ENCODE results near the gene RAB23. TPM values are rescaled to one million over a fixed set of nuclear protein-coding genes. Genes with fewer than 3 reads are reported as not detected.

The RAB23 gene
- total and polyA plus RNA-seq, 12 donors, result 2.3 to 14.7 (median 5.6) TPM

- Histone ChIP-seq H3K27ac (no peak overlapping the region), H3K27me3 (no peaks in the 10 kb centered on the region), H3K36me3 (replicated peaks in 1 of 2) (peaks cover 0 to 27% of the 10 kb centered on the region in 2 donors), H3K4me1 (replicated peaks in 1 of 2) (peaks cover 0 to 2% of the 10 kb centered on the region in 2 donors), H3K4me3 (no peak overlapping the region), H3K9me3 (replicated peaks in 1 of 3) (no peaks in the 10 kb centered on the region)
- no peak for TF ChIP-seq POLR2A (IDR thresholded peaks at IDR 0.05)
- TF ChIP-seq CTCF (IDR thresholded peaks at IDR 0.05), result no peak
- no peak for DNase-seq
- 87 to 97% (median 92%) methylated on average over 2 of the region's 2 CpGs for WGBS, 4 donors
- intact Hi-C loops (cut with DNase I), result no loop called here
These were observed 38.8 kb downstream of the RAB23 start for GRCh38 chr6:57183336-57183735.

GRCh38 chr6:57182017-57182432 is 40.1 kb downstream of the RAB23 start:
- peaks cover 0 to 27% of the 10 kb centered on the region in 2 donors for H3K36me3 ChIP-seq (replicated peaks in 1 of 2)
- DNase-seq, result no peak
- no peak overlapping the region for H3K4me3 ChIP-seq
- H3K27ac ChIP-seq, result no peak overlapping the region
- no peak for TF ChIP-seq POLR2A (IDR thresholded peaks at IDR 0.05)
- TF ChIP-seq CTCF (IDR thresholded peaks at IDR 0.05), result no peak
- intact Hi-C loops (cut with DNase I), result no loop called here
- H3K9me3 ChIP-seq (replicated peaks in 1 of 3), result no peaks in the 10 kb centered on the region
- peaks cover 0 to 2% of the 10 kb centered on the region in 2 donors for H3K4me1 ChIP-seq (replicated peaks in 1 of 2)
- no peaks in the 10 kb centered on the region for H3K27me3 ChIP-seq
- WGBS, 4 donors, result 89 to 100% (median 90%) methylated on average over 2 of the region's 2 CpGs

GRCh38 chr6:57180596-57180995 is 41.5 kb downstream of the RAB23 start:
- Histone ChIP-seq H3K27ac (no peak overlapping the region), H3K4me1 (replicated peaks in 1 of 2) (peaks cover 0 to 2% of the 10 kb centered on the region in 2 donors), H3K27me3 (no peaks in the 10 kb centered on the region), H3K4me3 (no peak overlapping the region), H3K9me3 (replicated peaks in 1 of 3) (no peaks in the 10 kb centered on the region), H3K36me3 (replicated peaks in 1 of 2) (peaks cover 0 to 27% of the 10 kb centered on the region in 2 donors)
- WGBS, 4 donors, result 88 to 94% (median 91%) methylated on average over 3 of the region's 3 CpGs
- no peak for DNase-seq
- intact Hi-C loops (cut with DNase I), result no loop called here
- TF ChIP-seq POLR2A (IDR thresholded peaks at IDR 0.05), result no peak
- TF ChIP-seq CTCF (IDR thresholded peaks at IDR 0.05), result no peak

- Histone ChIP-seq H3K27ac (peak overlapping the region in 1 of 5 donors; percentile 15), H3K4me3 (no peak overlapping the region), H3K4me1 (replicated peaks in 1 of 2) (peaks cover 13 to 18% of the 10 kb centered on the region in 2 donors), H3K36me3 (replicated peaks in 1 of 2) (peaks cover 0 to 7% of the 10 kb centered on the region in 2 donors), H3K9me3 (replicated peaks in 1 of 3) (no peaks in the 10 kb centered on the region), H3K27me3 (no peaks in the 10 kb centered on the region)
- intact Hi-C loops (cut with DNase I), result loop anchor here in 1 of 2 donors (10.0 kb wide), 1 partner anchor 47 kb away; the partner anchor contains the start of gene RAB23
- peak in 2 of 7 donors; percentile 19 to 26 for DNase-seq
- TF ChIP-seq CTCF (IDR thresholded peaks at IDR 0.05) (no peak), POLR2A (IDR thresholded peaks at IDR 0.05) (no peak)
- WGBS, 4 donors, result 74 to 85% (median 82%) methylated on average over 9 to 11 of the region's 11 CpGs
These were observed 44.4 kb downstream of the RAB23 start for GRCh38 chr6:57177545-57178265.
